ENCODE results near the gene PEX10.
A peak's percentile ranks its signal among the peaks of the same experiment; 100 is the strongest.

The PEX10 gene

DNA sequence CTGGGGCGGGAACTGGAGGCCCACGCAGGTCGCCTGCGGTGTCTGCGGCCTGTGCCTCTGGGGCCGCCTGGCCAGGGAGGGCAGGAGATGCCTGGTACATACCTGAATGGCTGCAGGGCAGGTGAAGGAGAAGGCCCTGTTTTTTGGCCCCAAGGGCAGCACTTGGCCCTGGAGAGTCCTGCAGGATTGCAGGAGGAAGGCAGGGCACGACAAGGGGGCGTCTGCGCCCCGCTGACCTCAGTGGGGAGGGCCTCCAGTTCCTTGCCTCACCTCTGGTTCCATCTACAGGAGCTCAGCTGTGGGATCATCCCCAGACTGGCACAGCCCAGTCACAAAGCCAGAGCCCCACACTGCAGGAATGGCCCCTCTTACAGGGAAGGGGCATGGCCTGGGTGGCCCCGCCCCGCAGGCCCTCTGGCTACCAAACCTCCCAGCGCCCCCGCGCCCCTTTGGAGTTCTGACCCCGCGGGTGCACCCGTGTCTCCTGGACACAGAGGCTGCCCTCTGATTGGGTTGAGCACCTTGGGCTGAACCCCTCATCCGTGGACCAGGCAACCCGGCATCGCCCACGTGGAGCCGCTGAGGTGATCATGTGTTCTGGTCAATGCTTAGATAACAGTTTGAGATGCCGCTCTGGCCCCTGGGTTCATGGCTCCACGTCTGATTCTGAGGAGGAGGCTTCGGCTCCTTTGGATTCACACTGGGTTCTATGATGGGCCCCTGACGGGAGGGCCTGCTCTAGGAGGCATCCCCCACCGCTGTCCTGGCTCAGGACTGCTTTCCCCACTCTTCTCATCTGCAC lies 1.3 kb upstream of the PEX10 start:
- TF ChIP-seq CTCF (IDR thresholded peaks at IDR 0.05; ENCODE audit: low read depth, low read length), result no peak
- peak overlapping the region; percentile 69 to 87 for H3K4me3 ChIP-seq (replicated peaks in 1 of 2; ENCODE audit: low read depth in 2 of 2, low read length in 2 of 2)
- DNase-seq (ENCODE audit: low read depth in 2 of 2), result no peak

- H3K4me3 ChIP-seq (replicated peaks in 1 of 2; ENCODE audit: low read depth in 2 of 2, low read length in 2 of 2), result peak overlapping the region; percentile 69 to 87
- no peak for DNase-seq (ENCODE audit: low read depth in 2 of 2)
- TF ChIP-seq CTCF (IDR thresholded peaks at IDR 0.05; ENCODE audit: low read depth, low read length), result no peak
These were observed 570 bp upstream of the PEX10 start for GRCh38 chr1:2412773-2413494.

GRCh38 chr1:2411801-2412394 lies 466 bp downstream of the PEX10 start:
- TF ChIP-seq CTCF (IDR thresholded peaks at IDR 0.05; ENCODE audit: low read depth, low read length), result no peak
- H3K4me3 ChIP-seq (replicated peaks in 1 of 2; ENCODE audit: low read depth in 2 of 2, low read length in 2 of 2), result peak overlapping the region; percentile 87 to 89
- DNase-seq (ENCODE audit: low read depth in 2 of 2), result no peak

GRCh38 chr1:2409745-2410144 lies 2.6 kb downstream of the PEX10 start:
- TF ChIP-seq CTCF (IDR thresholded peaks at IDR 0.05; ENCODE audit: low read depth, low read length), result no peak
- DNase-seq (ENCODE audit: low read depth in 2 of 2), result no peak

GRCh38 chr1:2408859-2409276 lies 3.5 kb downstream of the PEX10 start:
- no peak overlapping the region for H3K4me3 ChIP-seq (replicated peaks in 1 of 2; ENCODE audit: low read depth in 2 of 2, low read length in 2 of 2)
- DNase-seq (ENCODE audit: low read depth in 2 of 2), result no peak
- no peak for TF ChIP-seq CTCF (IDR thresholded peaks at IDR 0.05; ENCODE audit: low read depth, low read length)

More at GRCh38 chr1:2409745-2410144, 2.6 kb downstream of the PEX10 start:
- no peak overlapping the region for H3K4me3 ChIP-seq (replicated peaks in 1 of 2; ENCODE audit: low read depth in 2 of 2, low read length in 2 of 2)

DNA sequence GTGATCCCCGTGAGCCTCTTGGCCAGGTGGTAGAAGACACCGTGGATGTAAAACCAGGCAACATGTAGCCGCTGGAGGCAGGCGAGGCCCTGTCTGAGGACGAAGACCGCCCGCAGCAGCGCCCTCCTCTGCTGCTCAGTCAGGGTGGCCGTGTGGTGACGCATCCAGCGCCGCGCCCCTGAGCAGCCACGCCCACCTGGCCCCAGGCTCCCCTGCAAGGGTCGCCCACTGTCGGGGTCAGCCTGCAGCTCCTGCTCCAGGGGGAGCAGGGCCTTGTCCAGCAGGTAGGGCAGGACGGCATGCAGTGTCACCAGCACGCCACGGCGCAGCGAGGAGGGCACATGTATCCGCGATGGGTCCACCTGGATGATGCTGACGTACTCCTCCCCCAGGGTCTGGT lies 3.9 kb downstream of the PEX10 start:
- no peak for TF ChIP-seq CTCF (IDR thresholded peaks at IDR 0.05; ENCODE audit: low read depth, low read length)

More for the DNA sequence above, 3.9 kb downstream of the PEX10 start:
- no peak overlapping the region for H3K4me3 ChIP-seq (replicated peaks in 1 of 2; ENCODE audit: low read depth in 2 of 2, low read length in 2 of 2)
- no peak for DNase-seq (ENCODE audit: low read depth in 2 of 2)

All from cardiac fibroblast (primary cell).